Neuronal stem cell (in vitro differentiated cells): ENCODE data around the gene DEFB114.

Source experiments
- DNase-seq: peaks from one replicate; pipeline ENCODE4 v3.0.0-alpha.2; 2013; ENCODE audit warnings: low spot score
- H2AFZ ChIP-seq: one replicate; pipeline ENCODE4 v1.6.1; 2013; ENCODE audit warnings: mild to moderate bottlenecking, low read length, inconsistent platforms
- H2AK5ac ChIP-seq: 2 replicates; pipeline ENCODE4 v1.6.1; 2013; ENCODE audit warnings: low read depth, mild to moderate bottlenecking, inconsistent platforms, low read length, moderate library complexity, mixed read lengths
- H2BK120ac ChIP-seq: 2 replicates; pipeline ENCODE4 v1.6.1; 2013; ENCODE audit warnings: low read depth, mild to moderate bottlenecking, inconsistent platforms, low read length, moderate library complexity, mixed read lengths
- H2BK12ac ChIP-seq: one replicate; pipeline ENCODE4 v1.6.1; 2013; ENCODE audit warnings: low read length, inconsistent platforms
- H2BK15ac ChIP-seq: 2 replicates; pipeline ENCODE4 v1.6.1; 2013; ENCODE audit warnings: mild to moderate bottlenecking, low read length, inconsistent platforms, mixed read lengths
- H2BK5ac ChIP-seq: one replicate; pipeline ENCODE4 v1.6.1; 2013; ENCODE audit warnings: inconsistent platforms, mild to moderate bottlenecking, low read length, moderate library complexity
- H3K14ac ChIP-seq: one replicate; pipeline ENCODE4 v1.6.1; 2013; ENCODE audit warnings: low read length, inconsistent platforms
- H3K18ac ChIP-seq: 2 replicates; pipeline ENCODE4 v1.6.1; 2013; ENCODE audit warnings: low read length, inconsistent platforms
- H3K23ac ChIP-seq: 2 replicates; pipeline ENCODE4 v1.6.1; 2013; ENCODE audit warnings: low read depth, mild to moderate bottlenecking, mixed read lengths, low read length, inconsistent platforms; ENCODE audit not compliant: poor library complexity
- H3K27ac ChIP-seq: replicated peaks from 3 replicates; pipeline ENCODE4 v1.5.1; 2013; ENCODE audit warnings: low read length, inconsistent platforms
- H3K27me3 ChIP-seq, 3 experiments: 2 replicates each; pipeline ENCODE4 v1.6.1; 2013; ENCODE audit warnings: low read length in 3 of 3, mild to moderate bottlenecking in 2 of 3, inconsistent platforms in 1 of 3, low read depth in 1 of 3, mixed read lengths in 1 of 3, moderate library complexity in 1 of 3; ENCODE audit not compliant: control insufficient read depth in 3 of 3, insufficient read depth in 3 of 3
- H3K36me3 ChIP-seq, 2 donors: replicated peaks in 1 of 2; 2 replicates each; pipeline ENCODE4 v1.6.1; 2013; ENCODE audit warnings: low read length in 2 of 2; ENCODE audit not compliant: control insufficient read depth in 2 of 2, insufficient read depth in 2 of 2
- H3K4ac ChIP-seq: 2 replicates; pipeline ENCODE4 v1.6.1; 2013; ENCODE audit warnings: inconsistent platforms, mild to moderate bottlenecking, low read length, moderate library complexity
- H3K4me1 ChIP-seq, 2 donors: 1 replicate in 1 of 2; 2 replicates in 1 of 2; pipeline ENCODE4 v1.6.1; 2013; ENCODE audit warnings: low read length in 2 of 2, low read depth in 1 of 2; ENCODE audit not compliant: control insufficient read depth in 2 of 2, insufficient read depth in 1 of 2
- H3K4me2 ChIP-seq: one replicate; pipeline ENCODE4 v1.6.1; 2013; ENCODE audit warnings: mild to moderate bottlenecking, low read length, inconsistent platforms; ENCODE audit not compliant: insufficient read depth, poor library complexity, severe bottlenecking
- H3K4me3 ChIP-seq, 2 donors: 2 replicates each; pipeline ENCODE4 v1.5.1; 2013; ENCODE audit warnings: low read length in 2 of 2, mild to moderate bottlenecking in 2 of 2, inconsistent platforms in 1 of 2, moderate library complexity in 1 of 2
- H3K79me1 ChIP-seq: one replicate; pipeline ENCODE4 v1.6.1; 2013; ENCODE audit warnings: low read depth, mild to moderate bottlenecking, inconsistent platforms, low read length, moderate library complexity
- H3K9ac ChIP-seq: one replicate; pipeline ENCODE4 v1.6.1; 2013; ENCODE audit warnings: mild to moderate bottlenecking, low read depth, low read length, inconsistent platforms; ENCODE audit not compliant: poor library complexity
- H3K9me3 ChIP-seq, 2 donors: replicated peaks in 1 of 2; 2 replicates each; pipeline versions ENCODE3 to v1.6.1; 2013; ENCODE audit warnings: low read length in 2 of 2, mild to moderate bottlenecking in 2 of 2, inconsistent platforms in 1 of 2, low read depth in 1 of 2, mixed read lengths in 1 of 2, moderate library complexity in 1 of 2; ENCODE audit not compliant: control insufficient read depth in 2 of 2, insufficient read depth in 1 of 2
- H4K8ac ChIP-seq: one replicate; pipeline ENCODE4 v1.6.1; 2013; ENCODE audit warnings: low read depth, mild to moderate bottlenecking, inconsistent platforms, low read length, moderate library complexity
- H4K91ac ChIP-seq: one replicate; pipeline ENCODE4 v1.6.1; 2013; ENCODE audit warnings: low read length, low read depth, mild to moderate bottlenecking, inconsistent platforms; ENCODE audit not compliant: poor library complexity
- WGBS, 2 donors: extraction: QIAGEN DNeasy Blood & Tissue Kit; methylation state at CpG; one replicate each; pipeline ENCODE4 v1.1.7; 2013; ENCODE audit warnings: missing lambda C conversion rate in 2 of 2, mixed read lengths in 1 of 2; ENCODE audit not compliant: insufficient read length in 2 of 2, insufficient replicate concordance in 1 of 2; ENCODE audit errors: extremely low coverage in 2 of 2; 5-methylcytosine and 5-hydroxymethylcytosine counted together

The DEFB114 gene

GRCh38 chr6:49923826-49924225 lies 40.1 kb downstream of the DEFB114 start:
- H4K8ac ChIP-seq, result no peak overlapping the region
- no peak overlapping the region for H3K23ac ChIP-seq
- H3K18ac ChIP-seq, result no peak overlapping the region
- no peak overlapping the region for H3K4ac ChIP-seq
- H3K14ac ChIP-seq, result no peak overlapping the region
- no peak overlapping the region for H3K27ac ChIP-seq
- no peak overlapping the region for H2BK15ac ChIP-seq
- no peak overlapping the region for H2BK5ac ChIP-seq
- no peak overlapping the region for H4K91ac ChIP-seq
- peaks cover 0 to 5% of the 10 kb centered on the region in 2 donors for H3K4me1 ChIP-seq
- H3K36me3 ChIP-seq, result no peaks in the 10 kb centered on the region
- H2AK5ac ChIP-seq, result no peak overlapping the region
- H3K9me3 ChIP-seq, result no peaks in the 10 kb centered on the region
- no CpG with 5 or more reads among the region's 3 CpGs for WGBS, 2 donors
- H3K79me1 ChIP-seq, result no peaks in the 10 kb centered on the region
- H3K4me2 ChIP-seq, result no peak overlapping the region
- no peak overlapping the region for H2BK120ac ChIP-seq
- no peak overlapping the region for H3K4me3 ChIP-seq
- H2BK12ac ChIP-seq, result no peak overlapping the region
- no peak overlapping the region for H3K9ac ChIP-seq
- H2AFZ ChIP-seq, result no peak overlapping the region
- no peaks in the 10 kb centered on the region for H3K27me3 ChIP-seq
- DNase-seq, result no peak

GRCh38 chr6:49919935-49920644 lies 43.9 kb downstream of the DEFB114 start:
- peaks cover 0 to 7% of the 10 kb centered on the region in 2 donors for H3K4me1 ChIP-seq
- H3K79me1 ChIP-seq, result no peaks in the 10 kb centered on the region
- no peak overlapping the region for H2BK120ac ChIP-seq
- no peak overlapping the region for H4K91ac ChIP-seq
- 100% methylated on average over 1 of the region's 5 CpGs; no CpG with 5 or more reads in 1 of the 2 donors for WGBS, 2 donors
- no peak overlapping the region for H2BK12ac ChIP-seq
- no peak overlapping the region for H3K14ac ChIP-seq
- H3K4me3 ChIP-seq, result no peak overlapping the region
- no peak overlapping the region for H3K27ac ChIP-seq
- H3K9me3 ChIP-seq, result no peaks in the 10 kb centered on the region
- no peak overlapping the region for H3K23ac ChIP-seq
- DNase-seq, result no peak
- no peak overlapping the region for H3K4me2 ChIP-seq
- no peak overlapping the region for H2BK5ac ChIP-seq
- H3K18ac ChIP-seq, result no peak overlapping the region
- H2AK5ac ChIP-seq, result no peak overlapping the region
- H3K4ac ChIP-seq, result no peak overlapping the region
- H2AFZ ChIP-seq, result no peak overlapping the region
- no peak overlapping the region for H2BK15ac ChIP-seq
- H3K27me3 ChIP-seq, result no peaks in the 10 kb centered on the region
- H4K8ac ChIP-seq, result no peak overlapping the region
- H3K36me3 ChIP-seq, result no peaks in the 10 kb centered on the region
- H3K9ac ChIP-seq, result no peak overlapping the region

GRCh38 chr6:49919261-49919660 lies 44.7 kb downstream of the DEFB114 start:
- Histone ChIP-seq H2BK120ac (no peak overlapping the region), H3K14ac (no peak overlapping the region), H4K91ac (no peak overlapping the region), H3K9ac (no peak overlapping the region), H2AK5ac (no peak overlapping the region), H3K23ac (no peak overlapping the region), H3K4ac (no peak overlapping the region), H3K4me2 (no peak overlapping the region), H3K9me3 (no peaks in the 10 kb centered on the region), H4K8ac (no peak overlapping the region), H3K4me1 (peaks cover 0 to 9% of the 10 kb centered on the region in 2 donors), H2BK5ac (no peak overlapping the region), H3K4me3 (no peak overlapping the region), H2AFZ (no peak overlapping the region), H3K18ac (no peak overlapping the region), H2BK12ac (no peak overlapping the region), H3K79me1 (no peaks in the 10 kb centered on the region), H3K27ac (no peak overlapping the region), H3K27me3 (no peaks in the 10 kb centered on the region), H3K36me3 (no peaks in the 10 kb centered on the region), H2BK15ac (no peak overlapping the region)
- WGBS, 2 donors, result no CpG with 5 or more reads among the region's 4 CpGs
- DNase-seq, result no peak

- no peak overlapping the region for H2BK12ac ChIP-seq
- H2BK15ac ChIP-seq, result no peak overlapping the region
- no peak overlapping the region for H2AK5ac ChIP-seq
- H2BK120ac ChIP-seq, result no peak overlapping the region
- H3K4me2 ChIP-seq, result no peak overlapping the region
- no CpG with 5 or more reads among the region's 2 CpGs for WGBS, 2 donors
- peaks cover 0 to 11% of the 10 kb centered on the region in 2 donors for H3K4me1 ChIP-seq
- H3K9me3 ChIP-seq, result no peaks in the 10 kb centered on the region
- no peak overlapping the region for H3K4ac ChIP-seq
- H2AFZ ChIP-seq, result no peak overlapping the region
- H3K18ac ChIP-seq, result no peak overlapping the region
- peak overlapping the region; percentile 26 for H3K27ac ChIP-seq
- peak; percentile 59 for DNase-seq
- no peak overlapping the region for H3K23ac ChIP-seq
- no peak overlapping the region for H4K8ac ChIP-seq
- H4K91ac ChIP-seq, result no peak overlapping the region
- no peaks in the 10 kb centered on the region for H3K79me1 ChIP-seq
- no peaks in the 10 kb centered on the region for H3K36me3 ChIP-seq
- H3K14ac ChIP-seq, result no peak overlapping the region
- H3K27me3 ChIP-seq, result no peaks in the 10 kb centered on the region
- no peak overlapping the region for H3K4me3 ChIP-seq
- H2BK5ac ChIP-seq, result no peak overlapping the region
- no peak overlapping the region for H3K9ac ChIP-seq
Observed at GRCh38 chr6:49918787-49919186, 45.2 kb downstream of the DEFB114 start.
